H1 (cell line): ENCODE measurements around the gene PTPRE. TPM values are rescaled to one million over a fixed set of nuclear protein-coding genes. Genes with fewer than 3 reads are reported as not detected.

Experiments used
- CTCF ChIA-PET: fragments of 300-600 bp; sonication (Branson Sonifier 250); formaldehyde crosslinking; loops from one replicate; lab custom pipeline; 2021; ENCODE audit not compliant: partially characterized antibody; lab: Charles Lee
- POLR2A ChIA-PET: fragments of 300-600 bp; sonication (Branson Sonifier 250); formaldehyde crosslinking; loops from one replicate; lab custom pipeline; 2021; ENCODE audit warnings: inconsistent platforms; ENCODE audit not compliant: partially characterized antibody; lab: Charles Lee
- DNase-seq, 2 experiments: peaks; one replicate each; pipeline versions ENCODE4 v3.0.0 to v3.0.0-alpha.2; 2010 to 2022; ENCODE audit warnings: low spot score in 2 of 2, low read depth in 1 of 2, mixed read lengths in 1 of 2
- FAIRE-seq: peaks from 2 replicates; lab custom pipeline; 2011; peaks lifted over from hg19 to GRCh38; lab: Jason Lieb, UNC
- H2AFZ ChIP-seq: 2 replicates; pipeline ENCODE4 v1.8.1; 2012; ENCODE audit warnings: low read length, inconsistent platforms
- H2AK5ac ChIP-seq: 2 replicates; pipeline ENCODE4 v1.6.1; 2013; ENCODE audit warnings: low read depth, low read length
- H2BK120ac ChIP-seq: replicated peaks from 2 replicates; pipeline ENCODE3; 2013; ENCODE audit warnings: low read depth, low read length, inconsistent platforms
- H2BK12ac ChIP-seq: 2 replicates; pipeline ENCODE4 v1.6.1; 2013; ENCODE audit warnings: low read depth, low read length
- H2BK15ac ChIP-seq: 2 replicates; pipeline ENCODE4 v1.6.1; 2013; ENCODE audit warnings: low read length
- H2BK20ac ChIP-seq: 2 replicates; pipeline ENCODE4 v1.6.1; 2013; ENCODE audit warnings: low read length
- H2BK5ac ChIP-seq: 2 replicates; pipeline ENCODE4 v1.6.1; 2013; ENCODE audit warnings: low read depth, low read length
- H3K14ac ChIP-seq: 2 replicates; pipeline ENCODE4 v1.6.1; 2013; ENCODE audit warnings: inconsistent platforms; ENCODE audit not compliant: insufficient read length
- H3K18ac ChIP-seq: 2 replicates; pipeline ENCODE4 v1.6.1; 2013; ENCODE audit warnings: low read length; ENCODE audit errors: extremely low read depth
- H3K23ac ChIP-seq: 2 replicates; pipeline ENCODE4 v1.6.1; 2013; ENCODE audit warnings: inconsistent platforms; ENCODE audit not compliant: insufficient read length
- H3K23me2 ChIP-seq: 2 replicates; pipeline ENCODE4 v1.6.1; 2013; ENCODE audit warnings: low read depth, low read length
- H3K27ac ChIP-seq: 2 replicates; pipeline ENCODE4 v1.6.1; 2011; ENCODE audit warnings: low read depth, low read length, inconsistent platforms
- H3K27me3 ChIP-seq, 4 experiments: replicated peaks in 1 of 4; 1 replicate in 1 of 4; 2 replicates in 3 of 4; pipeline versions ENCODE4 v1.6.1 to v1.8.1; 2011 to 2013; ENCODE audit warnings: low read length in 3 of 4, mild to moderate bottlenecking in 3 of 4, inconsistent platforms in 2 of 4, mixed read lengths in 2 of 4, moderate library complexity in 1 of 4; ENCODE audit not compliant: control insufficient read depth in 3 of 4, insufficient read depth in 3 of 4; ENCODE audit errors: extremely low read depth in 1 of 4
- H3K36me3 ChIP-seq, 4 experiments: 2 replicates each; pipeline versions ENCODE4 v1.6.1 to v1.8.1; 2011 to 2013; ENCODE audit warnings: mild to moderate bottlenecking in 4 of 4, low read length in 3 of 4, moderate library complexity in 2 of 4, control low read depth in 1 of 4, inconsistent platforms in 1 of 4; ENCODE audit not compliant: insufficient read depth in 4 of 4, control insufficient read depth in 2 of 4
- H3K4ac ChIP-seq: replicated peaks from 2 replicates; pipeline ENCODE3; 2013; ENCODE audit warnings: low read length, low read depth, mixed read lengths, inconsistent platforms; ENCODE audit not compliant: insufficient read length
- H3K4me1 ChIP-seq, 4 experiments: replicated peaks in 1 of 4; 1 replicate in 1 of 4; 2 replicates in 3 of 4; pipeline versions ENCODE4 v1.6.1 to v1.8.1; 2011 to 2013; ENCODE audit warnings: low read length in 3 of 4, inconsistent platforms in 2 of 4, mixed read lengths in 1 of 4; ENCODE audit not compliant: insufficient read depth in 4 of 4, control insufficient read depth in 3 of 4
- H3K4me2 ChIP-seq, 2 experiments: 2 replicates each; pipeline versions ENCODE4 v1.6.1 to v1.8.1; 2011 to 2013; ENCODE audit warnings: low read depth in 2 of 2, low read length in 2 of 2, control low read depth in 1 of 2, inconsistent platforms in 1 of 2, mild to moderate bottlenecking in 1 of 2; ENCODE audit not compliant: insufficient read depth in 1 of 2
- H3K4me3 ChIP-seq, 4 experiments: fragments of 200-600, 300-600 bp in 1 of 4; sonication (generic), shearing (Covaris generic), sonication (Bioruptor Twin) in 1 of 4; 2 replicates each; pipeline versions ENCODE4 v1.5.1 to v1.8.1; 2011 to 2016; ENCODE audit warnings: low read length in 4 of 4, low read depth in 3 of 4, control low read depth in 2 of 4, inconsistent platforms in 2 of 4, mild to moderate bottlenecking in 2 of 4, mixed read lengths in 1 of 4, moderate library complexity in 1 of 4; ENCODE audit not compliant: insufficient read depth in 2 of 4; ENCODE audit errors: extremely low read depth in 1 of 4
- H3K56ac ChIP-seq: replicated peaks from 2 replicates; pipeline ENCODE3; 2013; ENCODE audit warnings: low read depth, mild to moderate bottlenecking, mixed read lengths, low read length, inconsistent platforms; ENCODE audit not compliant: insufficient read length
- H3K79me1 ChIP-seq: 2 replicates; pipeline ENCODE4 v1.6.1; 2013; ENCODE audit warnings: low read depth, low read length, control low read depth
- H3K79me2 ChIP-seq, 2 experiments: 2 replicates each; pipeline versions ENCODE4 v1.6.1 to v1.8.1; 2012 to 2013; ENCODE audit warnings: low read length in 2 of 2, mild to moderate bottlenecking in 2 of 2, inconsistent platforms in 1 of 2; ENCODE audit not compliant: insufficient read depth in 2 of 2, control insufficient read depth in 1 of 2
- H3K9ac ChIP-seq, 4 experiments: replicated peaks in 1 of 4; 1 replicate in 1 of 4; 2 replicates in 3 of 4; pipeline versions ENCODE4 v1.6.1 to v1.8.1; 2011 to 2013; ENCODE audit warnings: low read depth in 3 of 4, low read length in 3 of 4, control low read depth in 2 of 4, mild to moderate bottlenecking in 2 of 4, moderate library complexity in 2 of 4, inconsistent platforms in 1 of 4; ENCODE audit errors: extremely low read depth in 1 of 4
- H3K9me3 ChIP-seq, 2 experiments: 2 replicates each; pipeline versions ENCODE4 v1.6.1 to v1.8.1; 2012 to 2013; ENCODE audit warnings: mild to moderate bottlenecking in 2 of 2, moderate library complexity in 2 of 2, control low read depth in 1 of 2, inconsistent platforms in 1 of 2, low read depth in 1 of 2, low read length in 1 of 2, mixed read lengths in 1 of 2; ENCODE audit not compliant: insufficient read depth in 2 of 2
- H4K20me1 ChIP-seq, 2 experiments: replicated peaks in 1 of 2; 2 replicates each; pipeline versions ENCODE3 to v1.8.1; 2011 to 2013; ENCODE audit warnings: inconsistent platforms in 2 of 2, low read length in 2 of 2, mild to moderate bottlenecking in 1 of 2; ENCODE audit not compliant: insufficient read depth in 2 of 2, control insufficient read depth in 1 of 2
- H4K5ac ChIP-seq: 2 replicates; pipeline ENCODE4 v1.6.1; 2013; ENCODE audit warnings: low read length, low read depth, mixed read lengths, inconsistent platforms; ENCODE audit not compliant: insufficient read length
- H4K8ac ChIP-seq: 2 replicates; pipeline ENCODE4 v1.8.0; 2013; ENCODE audit warnings: mild to moderate bottlenecking, moderate library complexity, low read length, inconsistent platforms; ENCODE audit not compliant: insufficient read depth; ENCODE audit errors: extremely low read depth
- H4K91ac ChIP-seq: replicated peaks from 2 replicates; pipeline ENCODE3; 2013; ENCODE audit warnings: low read length, mixed read lengths, inconsistent platforms; ENCODE audit not compliant: insufficient read length
- ASH2L ChIP-seq: fragments of 200-600, 300-600 bp; sonication (generic); IDR thresholded peaks from one replicate; pipeline ENCODE4 v1.7.1; 2017; ENCODE audit warnings: low read length
- BCL11A ChIP-seq, 2 experiments: IDR thresholded peaks; one replicate each; pipeline ENCODE4 v1.6.1; 2011; ENCODE audit warnings: low read depth in 2 of 2, low read length in 2 of 2, mild to moderate bottlenecking in 2 of 2
- CEBPB ChIP-seq: IDR thresholded peaks from 2 replicates; pipeline ENCODE4 v1.6.1; 2012; ENCODE audit warnings: low read depth, low read length
- HDAC2 ChIP-seq, 2 experiments: fragments of 300-600 bp in 1 of 2; sonication (generic) in 1 of 2; IDR thresholded peaks; 2 replicates each; pipeline ENCODE4 v1.6.1; 2011 to 2012; ENCODE audit warnings: low read depth in 2 of 2, low read length in 2 of 2, mild to moderate bottlenecking in 2 of 2, moderate library complexity in 2 of 2, borderline replicate concordance in 1 of 2, inconsistent platforms in 1 of 2
- JUND ChIP-seq: IDR thresholded peaks from 2 replicates; pipeline ENCODE4 v1.6.1; 2011; ENCODE audit warnings: mild to moderate bottlenecking, improper control_type of control experiment, low read length
- SIRT6 ChIP-seq: IDR thresholded peaks from one replicate; pipeline ENCODE4 v1.7.1; 2012; ENCODE audit warnings: low read length, inconsistent platforms
- WGBS, 2 experiments: shearing (Covaris generic) in 1 of 2; methylation state at CpG; one replicate each; pipeline versions ENCODE4 v1.1.6 to v1.1.7; 2013 to 2015; ENCODE audit warnings: low lambda C conversion rate in 2 of 2, mixed read lengths in 2 of 2, inconsistent platforms in 1 of 2, low coverage in 1 of 2, missing lambda C conversion rate in 1 of 2; ENCODE audit not compliant: insufficient replicate concordance in 2 of 2, insufficient coverage in 1 of 2, insufficient read length in 1 of 2; ENCODE audit errors: extremely low coverage in 1 of 2, missing lambda C conversion rate in 1 of 2; 5-methylcytosine and 5-hydroxymethylcytosine counted together
- polyA plus RNA-seq, 7 experiments: library from polyadenylated mRNA; depleted of rRNA in 3 of 7; stranded (reverse) in 5 of 7; unstranded in 2 of 7; fragments of >200 nt in 5 of 7; fragments of 200-250 nt in 2 of 7; gene quantifications; 1 replicate in 5 of 7; 2 replicates in 1 of 7; 4 replicates in 1 of 7; pipeline versions ENCODE4 v1.2.1 to v1.2.3, GENCODE V29; 2011 to 2013; ENCODE audit warnings: missing spikeins in 2 of 7, mixed read lengths in 2 of 7
- total RNA-seq: library from RNA; stranded (reverse); fragmentation: NEBNext Ultra II Directional; extraction: Animal tissue kit (Norgen Biotek cat#: 25700); gene quantifications from 2 replicates; pipeline ENCODE4 v1.2.1, GENCODE V29; 2021

Gene PTPRE
- total and polyA plus RNA-seq, 2 of the 8 experiments (the other 6 are each of a cell fraction or from before 2014, with no cell fraction given): 0.33 to 0.54 TPM

- no peak overlapping the region for H2BK15ac ChIP-seq
- no peak overlapping the region for H3K4me2 ChIP-seq
- no peak overlapping the region for H3K56ac ChIP-seq
- no peak overlapping the region for H2AK5ac ChIP-seq
- H2AFZ ChIP-seq: no peak overlapping the region
- H3K27me3 ChIP-seq: no peaks in the 10 kb centered on the region
- H3K4ac ChIP-seq: no peak overlapping the region
- FAIRE-seq (no peak), DNase-seq (no peak)
- H4K91ac ChIP-seq: no peak overlapping the region
- no peak overlapping the region for H3K23ac ChIP-seq
- CTCF ChIA-PET: interaction anchor here (2.2 to 3.1 kb wide), 2 partner anchors 8 to 134 kb away, joined by 6 to 11 read pairs; no protein-coding TSS in a partner anchor
- H2BK20ac ChIP-seq: no peak overlapping the region
- no peak overlapping the region for H4K8ac ChIP-seq
- WGBS, 2 experiments: 92% methylated on average over 5 of the region's 5 CpGs; no CpG with 5 or more reads in 1 of the 2 experiments
- no peaks in the 10 kb centered on the region for H3K36me3 ChIP-seq
- H3K79me2 ChIP-seq: no peaks in the 10 kb centered on the region
- no peak overlapping the region for H2BK120ac ChIP-seq
- no peak overlapping the region for H2BK5ac ChIP-seq
- no peak overlapping the region for H2BK12ac ChIP-seq
- no peaks in the 10 kb centered on the region for H3K23me2 ChIP-seq
- H3K79me1 ChIP-seq: no peaks in the 10 kb centered on the region
- H3K9ac ChIP-seq: no peak overlapping the region
- no peaks in the 10 kb centered on the region for H4K20me1 ChIP-seq
- H3K18ac ChIP-seq: no peak overlapping the region
- H3K4me3 ChIP-seq: no peak overlapping the region
- TF ChIP-seq CEBPB (no peak), SIRT6 (no peak), JUND (no peak), BCL11A (IDR thresholded peaks at IDR 0.05; ENCODE audit: low read depth in 2 of 2, low read length in 2 of 2) (no peak), HDAC2 (IDR thresholded peaks at IDR 0.05; ENCODE audit: borderline replicate concordance in 1 of 2, low read depth in 2 of 2, low read length in 2 of 2) (no peak), ASH2L (no peak)
- TF ChIP-seq, all 59 proteins: peak for 0
- Histone ChIP-seq H3K14ac (no peak overlapping the region), H3K27ac (no peak overlapping the region), H3K4me1 (no peaks in the 10 kb centered on the region), H4K5ac (no peak overlapping the region), H3K9me3 (no peaks in the 10 kb centered on the region)
- POLR2A ChIA-PET: no interaction called here
Measured at GRCh38 chr10:127877699-127878098, 29.2 kb upstream of the PTPRE start.
